ENCODE measurements around the gene ANKRD44.

ANKRD44 gene

DNA sequence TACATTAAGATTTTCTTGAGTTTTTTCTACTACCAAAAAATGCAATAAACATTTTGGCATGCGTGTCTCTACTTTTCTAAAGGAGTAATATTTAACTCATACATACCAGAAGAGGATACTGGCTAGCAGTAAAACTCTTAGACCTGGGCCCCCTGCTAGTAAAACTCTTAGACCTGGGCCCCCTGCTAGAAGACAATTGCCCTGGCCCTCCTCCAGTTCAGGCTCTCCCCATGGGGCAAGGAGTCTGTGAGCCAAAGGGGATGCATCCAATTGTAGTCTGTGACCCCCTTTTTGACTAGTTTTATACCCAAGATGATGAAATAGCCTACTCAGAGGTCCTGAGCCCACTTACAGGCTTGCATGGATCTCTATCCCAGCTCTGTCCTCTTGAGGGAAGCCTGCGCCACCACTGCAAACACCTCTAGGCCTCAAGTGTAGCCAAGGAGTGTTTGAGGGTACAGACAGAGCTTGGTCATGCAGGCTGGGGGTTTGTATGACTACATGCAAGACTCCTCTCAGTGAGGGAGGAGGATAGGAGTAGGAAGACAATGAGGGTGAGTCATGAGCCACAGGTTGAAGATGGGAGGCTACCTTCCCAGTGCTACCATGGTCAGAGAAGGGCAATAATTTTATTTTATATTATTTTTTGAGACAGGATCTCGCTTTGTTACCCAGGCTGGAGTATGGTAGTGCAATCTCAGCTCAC, 338.9 kb downstream of the ANKRD44 start:
- no peak for DNase-seq

DNA sequence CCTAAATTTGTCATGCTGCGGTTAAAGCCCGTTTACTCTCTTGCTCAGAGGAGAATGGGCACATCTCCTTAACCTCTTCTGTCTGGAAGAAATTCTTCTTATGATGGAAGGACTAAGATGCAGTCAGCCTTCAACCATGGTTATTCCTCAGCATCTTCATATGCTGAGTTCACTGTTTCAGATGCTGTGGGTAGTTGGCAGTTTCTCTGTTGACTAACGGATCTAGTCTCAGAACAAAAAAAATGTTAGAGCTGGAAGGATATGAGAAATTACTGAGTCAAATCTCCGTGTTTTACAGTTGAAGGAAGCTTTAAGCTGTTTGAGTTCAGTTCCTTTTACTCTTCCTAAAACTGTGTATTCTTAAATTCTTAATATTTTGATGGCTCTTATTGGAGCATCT, 340.5 kb downstream of the ANKRD44 start:
- no peak for DNase-seq

DNA sequence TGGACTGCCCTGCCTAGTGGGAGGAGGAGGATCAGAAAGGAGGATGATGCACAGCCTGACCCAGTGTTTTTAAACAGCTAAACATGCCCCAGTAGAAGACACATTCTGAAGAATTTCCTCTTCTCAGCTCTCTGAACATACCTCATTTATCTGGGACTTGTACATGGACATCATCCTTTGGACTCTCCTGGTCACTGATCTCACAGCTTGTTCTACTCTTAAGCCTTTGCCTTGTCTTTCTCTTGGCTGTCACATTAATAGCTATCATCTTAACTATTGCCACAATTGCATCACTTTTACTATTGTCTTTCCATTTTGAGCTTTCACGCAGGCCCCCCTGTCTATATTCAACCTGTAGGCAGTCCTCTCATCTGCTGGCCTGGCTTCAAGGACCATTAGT, 342.1 kb downstream of the ANKRD44 start:
- no peak for DNase-seq

DNA sequence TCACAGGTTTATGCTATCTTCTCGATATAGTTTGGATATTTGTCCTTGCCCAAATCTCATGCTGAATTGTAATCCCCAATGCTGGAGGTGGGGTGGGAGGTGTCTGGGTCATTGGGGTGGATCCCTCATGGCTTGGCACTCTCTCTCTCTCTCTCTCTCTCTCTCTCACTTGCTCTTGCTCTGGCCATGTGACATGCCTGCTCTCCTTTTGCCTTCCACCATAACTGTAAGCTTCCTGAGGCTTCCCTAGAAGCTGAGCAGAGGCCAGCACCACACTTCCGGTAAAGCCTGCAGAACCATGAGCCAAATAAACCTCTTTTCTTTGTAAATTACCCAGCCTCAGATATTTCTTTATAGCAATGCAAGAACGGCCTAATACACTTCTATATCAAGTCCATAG, 342.8 kb downstream of the ANKRD44 start:
- no peak for DNase-seq

DNA sequence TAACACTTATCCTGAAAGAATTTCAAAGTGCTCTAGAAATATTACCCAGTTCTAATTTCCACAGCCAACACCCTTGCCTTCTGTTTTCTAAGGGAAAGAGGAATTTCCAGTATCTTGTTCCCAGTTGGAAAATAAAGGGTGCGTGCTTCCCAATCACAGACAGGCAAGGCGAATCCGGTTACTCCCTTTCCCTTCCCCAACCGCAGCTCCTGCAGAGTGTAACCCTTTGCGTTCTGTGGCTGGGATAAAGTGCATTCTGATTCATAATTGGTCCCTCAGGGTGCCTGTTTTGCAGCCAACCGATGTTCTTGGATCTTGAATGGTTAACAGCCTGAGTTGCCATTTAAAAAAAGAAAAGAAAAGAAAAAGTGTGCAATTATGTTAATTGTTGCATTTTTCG, 343.5 kb downstream of the ANKRD44 start:
- DNase-seq, result no peak

DNA sequence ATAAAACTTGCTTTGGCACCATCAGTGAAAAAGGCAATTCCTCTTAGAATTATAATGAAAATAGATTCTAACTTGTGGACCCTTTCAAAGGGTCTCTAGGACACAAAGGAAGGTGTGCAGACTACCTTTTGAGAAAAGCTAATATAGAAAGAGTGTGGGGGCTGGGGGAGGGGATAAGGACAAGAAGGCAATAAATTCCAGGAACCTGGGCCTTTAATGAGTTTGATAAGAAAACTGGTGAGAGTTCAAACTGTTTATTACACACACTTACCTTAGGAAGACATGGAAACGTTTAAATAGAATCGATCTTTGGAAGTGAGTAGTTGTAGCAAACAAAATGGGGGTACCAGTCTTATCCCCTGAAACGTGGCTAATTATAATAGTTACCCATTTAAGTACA, 344.5 kb downstream of the ANKRD44 start:
- no peak for DNase-seq

DNA sequence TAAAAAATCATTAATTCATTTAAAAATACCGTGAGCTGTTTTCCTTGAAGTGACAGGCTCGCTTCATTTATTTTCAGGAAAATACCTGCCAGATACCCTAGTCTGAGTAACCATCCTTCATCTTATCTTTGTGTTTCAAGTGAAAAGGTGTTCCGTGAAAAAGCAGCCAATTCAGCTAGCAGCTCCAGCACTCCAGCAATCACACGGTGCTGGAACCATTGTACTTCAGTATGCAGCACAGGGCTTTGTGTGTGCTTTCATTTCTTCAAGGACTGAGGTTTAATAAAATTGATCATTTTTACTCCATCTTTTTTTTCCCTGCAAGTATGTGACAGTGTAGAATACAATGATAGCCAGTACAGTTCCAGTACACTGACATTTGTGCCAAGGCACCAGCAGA, 344.9 kb downstream of the ANKRD44 start:
- DNase-seq, result no peak

DNA sequence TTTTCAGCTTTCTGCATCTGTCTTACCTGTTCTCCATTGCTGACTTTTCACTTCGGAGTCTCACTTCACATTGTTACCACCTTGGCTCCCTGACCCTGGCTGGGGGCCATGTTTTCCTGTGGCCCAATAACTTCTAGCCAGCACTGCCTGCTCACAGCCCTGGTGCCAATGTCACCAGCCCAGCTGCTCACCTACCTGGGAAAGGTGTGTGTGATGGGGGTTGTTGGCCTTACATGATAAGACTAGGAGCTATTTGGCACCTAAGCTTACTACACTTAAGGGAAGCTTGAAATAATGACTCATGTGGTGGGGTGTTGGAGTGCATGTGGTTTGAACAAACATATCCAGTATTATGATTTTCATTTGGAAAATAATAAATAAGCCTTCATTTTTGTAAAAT, 346.6 kb downstream of the ANKRD44 start:
- DNase-seq, result no peak

DNA sequence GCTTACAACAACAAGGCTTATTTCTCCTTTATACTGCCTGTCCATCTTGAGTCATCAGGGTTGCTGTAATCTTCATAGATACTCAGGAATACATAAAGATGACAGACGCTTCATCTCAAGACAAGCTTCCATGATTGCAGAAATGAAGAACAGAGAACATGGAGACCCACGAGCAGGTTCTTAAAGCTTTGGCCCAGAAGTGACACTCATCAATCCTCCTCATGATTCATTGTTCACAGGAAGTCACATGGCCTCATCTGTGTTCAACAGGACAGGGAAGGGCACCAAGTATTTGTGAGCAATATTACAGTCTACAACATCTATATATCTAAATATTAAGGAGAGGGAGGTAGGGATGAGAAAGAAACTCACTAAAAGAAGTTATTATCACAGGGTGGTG, 347.5 kb downstream of the ANKRD44 start:
- DNase-seq, result no peak

DNA sequence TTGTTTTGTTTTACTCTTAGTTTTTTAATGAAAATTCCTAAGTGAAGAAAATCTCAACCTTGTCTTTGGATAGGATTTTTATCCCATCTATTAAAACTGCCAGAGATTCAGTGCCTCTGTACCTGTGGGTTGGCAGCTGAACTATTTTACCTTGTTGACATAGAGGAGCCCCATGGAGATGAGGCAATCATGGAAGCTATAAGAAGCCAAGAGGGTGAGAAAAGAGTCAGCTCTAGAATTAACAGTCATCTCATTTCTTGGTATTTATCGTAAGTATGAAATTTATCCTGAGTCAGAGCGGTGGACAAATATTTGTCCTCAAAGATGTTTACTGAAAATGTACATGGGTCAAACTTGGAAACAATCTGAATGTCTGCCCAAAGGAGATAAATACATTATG, 348.3 kb downstream of the ANKRD44 start:
- DNase-seq, result no peak

DNA sequence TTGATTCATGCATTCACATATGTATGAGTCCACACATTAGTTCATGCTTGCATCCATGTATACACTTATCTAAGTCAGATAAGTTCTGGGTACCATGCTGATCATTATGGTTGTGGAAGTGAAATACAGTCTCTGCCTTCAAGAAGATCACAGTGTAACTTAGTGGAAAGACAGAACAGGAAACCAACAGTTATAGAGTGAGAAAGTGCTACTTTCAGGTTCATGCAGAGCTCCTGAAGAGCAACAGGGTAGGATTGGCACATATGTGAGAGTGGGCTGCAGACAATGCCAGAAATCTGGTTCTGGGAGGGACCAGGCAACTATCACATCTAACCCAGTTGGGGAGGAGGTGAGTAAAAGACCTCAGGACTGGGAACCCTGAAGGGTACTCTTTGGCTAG, 348.7 kb downstream of the ANKRD44 start:
- DNase-seq, result no peak

DNA sequence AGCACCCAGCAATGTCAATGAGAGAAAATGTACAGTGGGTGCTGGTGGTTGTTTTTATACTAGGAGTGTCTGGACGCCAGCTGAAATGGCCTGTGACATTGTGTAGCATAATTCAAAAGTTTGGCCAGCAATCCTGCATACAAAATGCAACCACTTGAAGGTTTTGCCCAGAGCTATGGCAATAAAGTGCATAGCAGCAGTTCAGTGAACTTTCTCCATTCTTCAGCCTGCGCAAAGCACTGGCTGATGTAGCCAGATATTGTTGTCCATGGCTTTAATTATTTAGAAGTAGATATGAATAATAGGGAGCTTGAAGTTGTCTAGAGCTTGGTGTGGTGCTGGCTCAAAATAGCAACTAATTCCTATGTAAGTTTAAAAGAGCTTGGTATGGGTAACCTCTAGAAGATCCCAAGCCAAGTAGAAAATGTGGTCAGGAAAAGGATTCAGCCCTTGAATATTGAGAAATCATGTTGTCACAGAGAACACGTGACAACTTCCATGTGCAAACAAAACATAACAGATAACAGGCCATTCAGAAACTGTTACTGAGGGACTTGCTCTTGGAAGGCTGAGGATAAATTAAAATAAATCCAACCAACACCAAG, 350.7 kb downstream of the ANKRD44 start:
- no peak for DNase-seq

DNA sequence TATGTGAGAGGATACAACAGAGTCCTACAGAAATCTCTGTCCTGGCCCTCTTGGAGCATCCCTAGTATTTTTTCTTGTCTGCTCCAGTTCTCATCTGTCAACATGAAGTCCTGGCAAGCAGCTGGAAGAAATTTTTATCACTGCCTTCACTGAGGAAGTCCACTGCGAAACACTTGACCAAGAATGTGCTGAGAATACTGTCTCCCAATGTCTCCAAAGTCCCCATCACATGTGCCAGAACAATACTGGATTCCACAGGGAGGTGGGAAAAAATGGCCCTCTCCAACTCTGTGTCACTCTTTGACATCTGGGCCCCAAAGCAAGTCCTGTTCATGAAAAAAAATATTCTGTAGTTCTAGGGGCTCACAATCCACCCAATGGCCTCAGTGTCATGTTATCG, 351.3 kb downstream of the ANKRD44 start:
- no peak for DNase-seq

DNA sequence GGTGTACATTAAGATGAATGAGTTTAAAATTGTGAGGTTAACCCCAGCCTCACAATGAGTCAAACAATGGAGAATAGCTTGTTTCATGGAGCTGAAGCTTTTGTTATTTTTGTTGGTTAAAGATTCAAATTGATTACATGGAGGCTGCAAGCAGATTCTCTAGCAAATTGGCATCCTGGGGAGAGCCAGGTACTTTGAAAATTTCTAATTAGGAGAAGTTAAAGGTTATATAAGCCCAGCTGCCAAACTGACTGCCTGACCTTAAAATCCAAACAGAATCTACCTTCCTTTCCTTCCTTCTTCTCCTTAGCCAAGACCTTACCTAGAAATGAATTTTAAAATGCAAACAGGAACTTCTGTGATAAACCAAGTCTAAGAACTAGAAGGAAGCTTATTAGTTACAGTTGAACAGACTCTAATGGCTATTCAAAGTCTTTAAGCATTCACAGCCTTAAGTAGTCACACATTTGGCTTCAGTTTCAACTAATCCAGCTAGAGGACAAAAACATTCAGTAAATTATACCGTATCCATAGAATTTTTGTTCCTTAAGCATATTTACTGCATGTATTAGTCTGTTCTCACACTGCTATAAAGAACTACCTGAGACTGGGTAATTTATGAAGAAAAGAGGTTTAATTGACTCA, 352.6 kb downstream of the ANKRD44 start:
- no peak for DNase-seq

DNA sequence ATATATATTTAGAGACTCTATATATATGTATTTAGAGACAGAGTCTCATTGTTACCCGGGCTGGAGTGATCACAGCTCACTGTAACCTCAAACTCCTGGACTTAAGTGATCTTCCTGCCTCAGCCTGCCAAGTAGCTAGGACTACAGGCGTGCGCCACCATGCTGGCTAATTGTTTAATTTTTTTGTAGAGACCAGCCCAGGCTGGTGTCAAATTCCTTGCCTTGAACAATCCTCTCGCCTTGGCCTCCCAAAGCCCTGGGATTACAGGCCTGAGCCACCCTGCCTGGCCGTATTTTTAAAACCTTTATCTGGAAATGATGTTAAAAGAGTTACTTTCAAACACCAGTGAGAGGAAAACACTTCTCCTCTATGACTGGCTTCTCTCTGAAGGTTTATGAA, 353.1 kb downstream of the ANKRD44 start:
- DNase-seq, result no peak

DNA sequence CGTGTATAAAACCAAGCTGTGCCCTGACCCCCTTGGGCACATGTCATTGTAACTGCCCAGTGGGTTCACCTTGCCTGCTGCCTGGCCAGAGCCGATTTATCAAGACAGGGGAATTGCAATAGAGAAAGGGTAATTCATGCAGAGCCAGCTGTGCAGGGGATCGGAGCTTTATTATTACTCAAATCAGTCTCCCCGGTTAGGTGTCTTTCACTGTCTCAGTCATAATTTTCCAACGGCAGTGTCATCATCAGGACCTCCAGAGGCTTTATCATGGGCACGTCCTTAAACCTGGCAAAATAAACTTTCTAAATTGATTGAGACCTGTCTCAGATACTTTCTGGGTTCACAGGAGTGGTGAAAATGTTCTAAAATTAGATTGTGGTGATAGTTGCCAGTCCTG, 354.5 kb downstream of the ANKRD44 start:
- DNase-seq, result no peak

DNA sequence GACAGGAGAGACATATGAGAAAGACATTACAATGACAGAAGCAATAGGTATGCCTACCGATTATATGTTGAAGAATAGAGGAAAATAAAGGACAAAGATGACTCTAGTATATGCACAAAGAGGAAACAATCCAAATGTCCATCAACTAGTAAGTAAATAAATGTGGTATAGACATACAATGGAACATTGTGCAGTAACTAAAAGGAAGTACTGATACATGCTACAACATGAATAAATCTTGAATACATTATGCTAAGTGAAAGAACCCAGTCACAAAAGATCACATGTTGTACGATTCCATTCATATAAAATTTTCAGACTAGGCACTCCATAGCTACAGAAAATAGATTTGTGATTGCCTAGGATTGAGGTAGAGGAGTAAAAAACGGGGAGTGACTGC, 355.5 kb downstream of the ANKRD44 start:
- no peak for DNase-seq

DNA sequence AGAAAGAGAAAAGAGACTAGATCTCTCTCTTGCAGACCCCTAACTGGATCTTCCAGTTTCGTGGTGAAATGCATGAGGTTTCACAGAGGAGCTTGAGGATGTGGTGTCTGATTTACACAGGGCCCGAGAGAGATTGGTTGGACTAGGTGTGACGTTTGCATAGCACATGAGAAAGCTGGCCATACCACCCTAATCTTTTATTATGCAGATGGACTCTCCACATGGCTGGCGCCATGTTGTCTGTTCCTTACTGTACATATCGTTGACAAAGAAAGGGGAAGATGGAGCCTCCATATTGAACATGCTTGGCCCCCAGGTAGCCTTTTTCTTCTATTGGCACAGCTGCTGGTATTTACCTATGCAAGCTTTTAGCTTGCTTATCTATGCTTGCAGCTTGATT, 356.6 kb downstream of the ANKRD44 start:
- DNase-seq, result no peak

DNA sequence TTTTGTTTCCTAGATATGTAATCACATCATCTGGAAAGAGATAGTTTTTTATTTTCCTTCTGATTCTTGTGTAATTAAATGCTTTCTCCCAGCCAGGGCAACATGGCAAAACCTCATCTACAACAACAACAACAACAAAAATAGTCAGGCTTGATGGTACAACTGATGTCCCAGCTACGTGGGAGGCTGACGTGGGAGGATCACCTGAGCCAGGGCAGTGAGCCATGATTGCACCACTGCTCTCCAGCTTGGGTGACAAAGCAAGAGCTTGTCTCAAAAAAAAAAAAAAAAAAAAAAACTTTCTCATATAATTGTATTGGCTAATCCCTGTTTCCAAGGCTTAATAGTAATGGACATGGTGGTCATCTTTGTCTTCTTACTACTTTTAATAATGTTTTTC, 357.6 kb downstream of the ANKRD44 start:
- DNase-seq, result no peak

DNA sequence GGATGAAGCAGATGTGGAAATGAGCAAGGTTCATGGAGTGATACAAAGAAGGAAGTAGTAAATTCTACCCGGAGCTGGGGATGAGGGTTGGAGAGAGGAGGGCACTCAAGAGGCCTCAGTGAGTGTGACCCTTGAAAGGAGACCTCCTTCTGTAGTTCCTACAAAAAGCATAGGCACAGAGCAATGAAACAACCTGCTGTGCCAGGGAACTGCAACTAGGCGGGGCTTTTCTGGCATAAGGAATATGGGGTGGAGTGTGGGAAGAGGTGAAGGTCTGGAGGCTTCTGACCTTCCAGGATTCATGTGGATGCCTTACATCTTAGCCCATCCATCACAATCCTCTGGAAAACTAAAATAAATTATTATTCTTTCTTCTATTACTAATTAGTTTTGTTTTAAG, 358.6 kb downstream of the ANKRD44 start:
- DNase-seq, result no peak

DNA sequence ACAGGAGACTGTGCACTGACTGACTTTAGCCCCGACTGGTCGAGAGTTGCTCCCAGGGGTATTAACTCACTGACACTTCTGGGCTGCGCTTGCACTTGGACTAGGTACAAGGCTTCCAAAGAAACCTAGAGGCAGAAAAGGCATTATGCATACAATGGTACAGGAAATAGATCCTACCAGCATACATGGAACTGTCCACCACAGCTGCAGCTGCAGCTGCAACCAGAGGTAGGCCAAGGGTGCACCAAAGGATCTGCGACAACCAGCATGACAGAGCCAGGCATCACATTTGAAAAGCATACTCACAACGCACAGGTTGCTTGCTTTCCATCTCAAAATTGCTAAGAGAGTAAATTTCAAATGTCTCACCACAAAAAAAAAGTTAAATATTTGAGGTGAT, 361.5 kb downstream of the ANKRD44 start:
- DNase-seq, result no peak

DNA sequence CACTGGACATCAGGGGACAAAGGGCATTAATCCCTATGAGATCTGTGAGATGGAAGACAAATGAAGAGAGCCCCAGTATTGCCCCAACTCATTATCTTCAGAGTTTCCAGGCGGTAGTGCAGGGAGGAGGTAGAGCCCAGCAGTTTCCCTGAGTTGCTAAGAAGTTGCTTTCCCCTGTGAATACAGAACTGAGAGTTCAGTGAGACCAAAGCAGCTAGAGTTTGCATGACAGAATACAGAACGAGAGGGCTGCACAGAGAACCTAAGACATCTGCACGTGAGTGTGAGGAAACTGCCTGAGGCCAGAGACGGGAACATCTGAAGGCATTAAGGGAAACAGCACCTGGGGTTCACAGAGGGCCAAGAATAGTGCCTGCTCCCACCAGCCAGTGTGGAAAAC, 366.0 kb downstream of the ANKRD44 start:
- DNase-seq, result no peak

DNA sequence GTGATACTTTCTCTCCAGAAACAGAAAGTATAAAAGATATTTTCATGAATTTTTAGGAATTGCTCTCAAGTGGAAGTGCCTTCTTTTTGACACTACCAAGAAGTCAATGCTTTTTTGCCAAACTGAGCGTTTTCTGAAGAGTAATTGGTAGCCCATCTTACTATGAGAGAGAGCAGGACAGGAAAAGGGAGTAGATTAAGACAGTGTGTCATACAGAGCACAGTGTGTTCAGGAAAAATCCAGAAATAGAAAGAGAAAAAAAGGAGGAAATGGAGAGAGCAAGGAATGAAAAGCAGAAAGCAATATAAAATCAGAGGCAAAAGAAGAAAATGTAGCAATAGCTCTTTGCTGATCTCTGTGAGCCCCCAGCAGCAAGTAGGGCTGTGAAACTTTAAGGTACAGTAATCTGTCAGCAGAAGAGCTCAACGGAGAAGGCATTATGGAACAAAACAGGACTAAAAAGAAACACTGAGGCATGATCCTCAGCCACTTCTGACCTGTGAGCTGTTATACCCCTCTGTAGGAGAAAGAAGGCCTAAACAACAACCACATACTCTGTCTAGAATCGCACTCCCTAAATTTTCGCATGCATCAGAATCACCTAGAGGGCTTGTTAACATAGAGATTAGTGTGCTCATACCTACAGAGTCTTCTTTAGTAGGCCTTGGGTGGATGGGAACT, 369.0 kb downstream of the ANKRD44 start:
- DNase-seq, result no peak

DNA sequence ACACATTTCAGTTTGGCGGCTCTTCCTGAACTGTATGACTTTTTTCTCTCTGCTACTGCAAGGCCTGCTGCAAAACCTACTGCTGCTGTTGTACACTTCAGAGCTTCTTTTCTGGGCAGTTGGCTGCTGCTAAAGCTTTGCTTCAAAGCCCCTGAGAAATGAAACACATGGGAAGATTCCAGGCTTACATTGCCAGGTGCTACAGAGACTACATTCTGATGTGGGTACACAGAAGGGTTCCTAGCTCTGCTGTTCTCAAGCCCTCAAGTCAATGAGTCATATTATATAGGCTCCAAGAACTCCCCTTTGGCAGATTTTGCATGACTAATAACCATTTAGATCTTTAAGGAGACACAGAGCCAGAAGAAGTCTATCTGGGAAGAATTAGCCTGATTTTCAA, 371.2 kb downstream of the ANKRD44 start:
- no peak for DNase-seq
